ENCODE measurements around the gene GLI3.
"Not testable (repeated sequence)": the region's sequence is repeated elsewhere in the genome, so short reads cannot be mapped to it uniquely, and the experiment has no call there.

The GLI3 gene

DNA sequence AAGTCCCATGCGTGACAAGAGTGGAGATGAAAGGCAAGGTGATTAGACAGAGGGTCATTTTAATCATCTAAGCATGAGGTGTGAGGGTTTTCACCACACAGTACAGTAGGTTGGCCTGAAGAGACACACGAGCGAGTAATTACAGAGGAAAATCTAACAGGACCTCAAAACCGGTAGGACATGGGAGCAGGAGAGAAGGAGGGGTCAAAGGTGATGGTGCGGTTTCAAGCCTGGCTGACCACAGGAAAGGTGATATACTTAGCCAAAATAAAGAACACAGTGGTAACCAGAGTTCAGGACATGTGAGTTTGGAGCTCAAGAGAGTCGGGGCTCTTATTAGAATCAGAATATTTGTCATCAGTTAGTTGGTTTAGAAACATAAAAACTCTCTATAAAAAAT lies 20.0 kb downstream of the GLI3 start:
- no peak overlapping the region for H3K4me3 ChIP-seq (ENCODE audit: low read depth, low read length)
- DNase-seq (ENCODE audit: low read depth): no peak

- no peak overlapping the region for H3K4me3 ChIP-seq (ENCODE audit: low read depth, low read length)
- DNase-seq (ENCODE audit: low read depth): no peak
Observed at GRCh38 chr7:42214060-42214679, 22.8 kb downstream of the GLI3 start.

DNA sequence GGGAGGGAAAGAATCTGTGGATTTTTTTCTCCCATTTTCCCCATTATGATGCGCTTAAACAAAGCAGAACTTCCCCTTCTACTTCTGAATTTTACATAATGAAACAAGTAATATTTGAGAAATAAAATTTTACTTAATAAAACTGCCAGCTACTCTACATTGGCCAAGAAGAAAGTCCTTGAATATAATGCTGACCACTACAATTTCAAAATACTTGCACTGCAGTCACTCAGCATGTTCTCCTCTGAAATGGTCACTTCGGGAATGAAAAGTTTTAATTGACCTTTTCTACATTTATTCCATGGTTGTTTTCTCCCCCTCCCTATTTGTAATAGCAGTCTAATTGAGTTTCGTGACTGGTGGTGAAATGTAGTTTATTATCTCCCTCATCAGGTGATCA lies 23.9 kb downstream of the GLI3 start:
- no peak overlapping the region for H3K4me3 ChIP-seq (ENCODE audit: low read depth, low read length)
- DNase-seq (ENCODE audit: low read depth): no peak

GRCh38 chr7:42212541-42213090 lies 24.4 kb downstream of the GLI3 start:
- DNase-seq (ENCODE audit: low read depth): no peak
- H3K4me3 ChIP-seq (ENCODE audit: low read depth, low read length): no peak overlapping the region

- no peak for DNase-seq (ENCODE audit: low read depth)
Observed at GRCh38 chr7:42211938-42212337, 25.1 kb downstream of the GLI3 start.

GRCh38 chr7:42210779-42211178 lies 26.2 kb downstream of the GLI3 start:
- no peak for DNase-seq (ENCODE audit: low read depth)
- no peak overlapping the region for H3K4me3 ChIP-seq (ENCODE audit: low read depth, low read length)

More at GRCh38 chr7:42211938-42212337, 25.1 kb downstream of the GLI3 start:
- H3K4me3 ChIP-seq (ENCODE audit: low read depth, low read length): no peak overlapping the region

DNA sequence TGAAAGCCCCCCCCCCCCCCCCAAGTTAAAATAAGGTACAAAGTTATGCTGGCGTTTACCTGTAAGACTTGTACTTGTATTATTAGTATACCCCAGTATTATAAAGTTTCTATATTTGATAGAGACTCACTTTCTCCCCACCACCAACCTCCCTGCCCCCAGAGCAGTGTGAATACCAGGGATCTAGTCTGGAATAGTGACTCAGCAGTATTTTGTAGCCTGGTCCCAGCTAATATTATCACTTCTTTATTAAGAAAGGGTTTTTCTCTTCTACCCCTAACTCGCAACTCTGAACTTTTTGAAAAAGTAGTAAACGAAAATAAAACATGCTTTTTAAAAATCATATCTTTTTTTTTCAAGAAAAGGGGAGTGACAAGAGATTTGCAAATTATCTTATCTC lies 26.7 kb downstream of the GLI3 start:
- H3K4me3 ChIP-seq (ENCODE audit: low read depth, low read length): no peak overlapping the region
- no peak for DNase-seq (ENCODE audit: low read depth)

DNA sequence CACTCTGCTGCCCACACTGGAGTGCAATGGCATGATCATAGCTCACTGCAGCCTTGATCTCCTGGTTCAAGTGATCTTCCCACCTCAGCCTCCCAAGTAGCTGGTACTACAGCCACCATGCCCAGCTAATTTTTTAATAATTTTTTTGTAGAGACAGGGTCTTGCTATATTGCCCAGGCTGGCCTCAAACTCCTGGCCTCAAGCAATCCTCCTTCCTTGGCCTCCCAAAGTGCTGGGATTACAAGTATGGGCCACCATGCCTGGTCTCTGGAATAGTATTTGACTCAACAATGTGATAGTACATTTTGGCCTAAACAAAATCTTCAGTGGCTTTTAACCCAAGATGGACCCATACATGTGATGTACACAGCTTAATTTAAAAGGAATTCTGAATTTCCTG lies 27.9 kb downstream of the GLI3 start:
- not testable (repeated sequence) for H3K4me3 ChIP-seq (ENCODE audit: low read depth, low read length); DNase-seq (ENCODE audit: low read depth)

- no peak for DNase-seq (ENCODE audit: low read depth)
Observed at GRCh38 chr7:42208572-42208971, 28.4 kb downstream of the GLI3 start.

DNA sequence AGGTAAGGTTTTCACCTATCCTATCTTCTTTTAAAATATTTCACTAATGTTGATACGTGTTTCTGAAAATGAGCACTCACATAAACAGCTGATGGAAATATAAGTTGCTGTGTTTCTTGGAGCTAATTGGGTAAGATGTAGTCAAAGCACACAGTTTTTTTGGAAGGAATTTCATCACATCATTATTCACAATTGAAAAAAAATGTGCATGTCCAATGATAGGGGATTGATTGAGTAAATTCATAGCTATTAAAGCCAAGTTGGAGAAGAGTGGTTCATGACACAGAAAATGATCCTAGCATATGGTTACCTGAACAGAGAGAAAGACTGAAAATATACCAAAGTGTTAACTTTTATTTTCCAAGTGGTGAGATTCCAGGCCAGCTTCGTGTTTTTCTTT lies 29.6 kb downstream of the GLI3 start:
- no peak overlapping the region for H3K4me3 ChIP-seq (ENCODE audit: low read depth, low read length)
- no peak for DNase-seq (ENCODE audit: low read depth)

More at GRCh38 chr7:42208572-42208971, 28.4 kb downstream of the GLI3 start:
- H3K4me3 ChIP-seq (ENCODE audit: low read depth, low read length): no peak overlapping the region

GRCh38 chr7:42203336-42203735 lies 33.7 kb downstream of the GLI3 start:
- no peak for DNase-seq (ENCODE audit: low read depth)
- no peak overlapping the region for H3K4me3 ChIP-seq (ENCODE audit: low read depth, low read length)

DNA sequence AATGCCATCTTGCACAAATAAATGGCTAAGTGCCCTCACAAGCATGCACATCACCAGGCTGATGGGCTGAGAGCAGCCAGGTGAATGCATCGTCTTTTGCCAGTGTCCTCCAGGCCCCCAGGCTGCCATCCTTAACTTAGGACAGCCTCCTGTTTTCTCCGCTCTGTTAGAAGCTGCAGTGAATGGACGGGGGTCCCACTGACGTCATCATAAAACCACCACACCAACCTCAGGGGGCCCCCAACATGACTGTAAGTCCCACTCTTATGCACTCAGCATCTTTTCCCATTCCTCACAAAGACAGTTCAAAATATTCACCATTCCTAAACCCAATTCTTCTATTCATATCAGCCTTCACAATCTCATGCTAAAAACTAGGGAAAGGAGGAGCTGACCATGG lies 34.4 kb downstream of the GLI3 start:
- no peak for DNase-seq (ENCODE audit: low read depth)
- H3K4me3 ChIP-seq (ENCODE audit: low read depth, low read length): no peak overlapping the region

- no peak overlapping the region for H3K4me3 ChIP-seq (ENCODE audit: low read depth, low read length)
- DNase-seq (ENCODE audit: low read depth): no peak
Observed at GRCh38 chr7:42198974-42199668, 37.9 kb downstream of the GLI3 start.

DNA sequence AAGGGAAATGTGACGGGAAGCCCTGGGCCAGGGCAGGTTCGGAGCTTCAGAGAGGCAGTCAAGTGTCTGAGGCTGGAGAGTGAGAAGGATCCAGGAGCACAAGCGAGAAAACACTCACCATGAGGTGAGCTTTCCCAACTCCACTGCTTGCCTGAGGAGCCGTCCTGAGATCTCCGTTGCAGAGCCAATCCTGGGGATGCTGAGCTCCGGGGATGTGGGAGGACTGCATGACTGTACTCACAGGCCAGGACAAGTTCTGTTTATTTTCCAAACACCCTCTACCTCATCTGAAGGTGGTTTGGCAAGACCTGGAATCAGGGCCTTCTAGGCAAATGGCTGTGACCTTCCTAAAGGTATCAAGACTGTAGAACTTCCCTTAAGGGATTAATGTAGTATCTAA lies 38.7 kb downstream of the GLI3 start:
- H3K4me3 ChIP-seq (ENCODE audit: low read depth, low read length): no peak overlapping the region
- DNase-seq (ENCODE audit: low read depth): no peak

- DNase-seq (ENCODE audit: low read depth): peak; percentile 60
- H3K4me3 ChIP-seq (ENCODE audit: low read depth, low read length): no peak overlapping the region
Observed at GRCh38 chr7:42197451-42197850, 39.6 kb downstream of the GLI3 start.

GRCh38 chr7:42194238-42194637 lies 42.8 kb downstream of the GLI3 start:
- peak overlapping the region; percentile 13 for H3K4me3 ChIP-seq (ENCODE audit: low read depth, low read length)
- DNase-seq (ENCODE audit: low read depth): no peak

GRCh38 chr7:42193471-42194129 lies 43.4 kb downstream of the GLI3 start:
- peak overlapping the region; percentile 13 for H3K4me3 ChIP-seq (ENCODE audit: low read depth, low read length)
- DNase-seq (ENCODE audit: low read depth): no peak

GRCh38 chr7:42192851-42193461 lies 44.1 kb downstream of the GLI3 start:
- no peak for DNase-seq (ENCODE audit: low read depth)
- H3K4me3 ChIP-seq (ENCODE audit: low read depth, low read length): no peak overlapping the region

DNA sequence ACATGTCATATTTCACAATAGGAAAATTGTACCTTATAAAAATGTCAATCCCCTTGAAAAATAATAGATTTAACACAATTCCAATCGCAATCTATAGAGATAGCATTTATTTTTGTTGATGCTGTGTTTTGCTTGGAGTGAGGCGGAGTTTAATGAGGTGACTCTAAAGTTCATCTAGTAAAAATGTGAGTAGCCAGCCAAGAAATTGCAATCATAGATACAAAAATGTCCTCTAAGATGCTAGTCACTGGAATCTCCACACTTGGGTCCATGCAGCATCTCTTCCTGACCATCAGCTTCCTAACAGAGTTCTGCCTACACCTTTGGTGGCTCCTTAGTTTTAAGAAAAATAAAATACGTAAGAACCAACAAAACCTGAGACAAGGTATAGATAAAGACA lies 44.9 kb downstream of the GLI3 start:
- no peak overlapping the region for H3K4me3 ChIP-seq (ENCODE audit: low read depth, low read length)
- DNase-seq (ENCODE audit: low read depth): no peak

GRCh38 chr7:42189535-42189934 lies 47.5 kb downstream of the GLI3 start:
- no peak for DNase-seq (ENCODE audit: low read depth)
- no peak overlapping the region for H3K4me3 ChIP-seq (ENCODE audit: low read depth, low read length)
